Smooth muscle cell of the pulmonary artery (primary cell): ENCODE data around the gene RIIAD1. TPM values are rescaled to one million over a fixed set of nuclear protein-coding genes. Genes with fewer than 3 reads are reported as not detected.

ENCODE experiments used
- total RNA-seq: library from RNA; depleted of rRNA; stranded (reverse); fragments of >200 nt; gene quantifications from 2 replicates; pipeline ENCODE4 v1.2.3, GENCODE V29; 2014

Gene RIIAD1, protein sequence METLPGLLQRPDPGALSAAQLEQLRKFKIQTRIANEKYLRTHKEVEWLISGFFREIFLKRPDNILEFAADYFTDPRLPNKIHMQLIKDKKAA
- not detected in 2 replicates for total RNA-seq

DNA sequence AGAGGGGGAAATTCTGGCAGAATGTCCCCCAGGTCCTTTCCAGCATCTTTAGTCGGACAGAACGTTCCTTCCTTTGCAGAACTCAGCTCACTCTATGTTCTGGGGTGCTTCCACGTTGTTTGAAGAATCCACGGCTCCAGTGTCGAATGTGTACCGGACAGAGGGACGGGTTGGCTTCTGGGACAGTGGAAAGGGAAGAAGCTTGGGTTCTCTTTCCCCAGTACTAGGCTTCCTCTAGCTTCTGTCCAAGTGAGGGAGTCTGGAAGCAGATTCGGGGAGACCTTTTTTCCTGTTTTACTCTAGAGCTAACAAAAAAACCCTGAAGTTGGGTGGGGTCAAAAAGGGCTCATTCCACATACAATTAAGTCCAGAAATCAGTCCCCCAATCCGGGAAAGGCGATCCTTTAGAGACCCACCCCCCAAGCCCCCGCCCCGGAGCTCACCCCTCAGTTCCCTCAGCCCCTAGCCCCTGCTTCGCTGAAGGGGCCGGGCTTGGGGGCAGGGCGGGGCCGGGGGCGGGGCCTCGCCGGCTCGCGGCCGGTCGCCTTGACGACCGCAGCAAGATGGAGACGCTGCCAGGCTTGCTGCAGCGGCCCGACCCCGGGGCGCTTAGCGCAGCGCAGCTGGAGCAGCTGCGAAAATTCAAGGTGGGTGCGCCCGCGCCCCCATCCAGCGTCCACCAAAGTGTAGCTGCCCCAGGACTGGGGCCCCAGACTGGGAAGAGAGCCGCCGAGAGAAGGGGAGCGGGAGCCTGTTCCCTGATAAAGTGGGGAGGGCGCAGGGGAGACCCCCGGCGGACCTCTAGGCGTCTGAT is at the start of gene RIIAD1:
Gene RIIAD1, plus strand, starts transcription at position 549 of the 814 bp plus-strand sequence. Its CDS starts 15 bp downstream, at position 564.

DNA sequence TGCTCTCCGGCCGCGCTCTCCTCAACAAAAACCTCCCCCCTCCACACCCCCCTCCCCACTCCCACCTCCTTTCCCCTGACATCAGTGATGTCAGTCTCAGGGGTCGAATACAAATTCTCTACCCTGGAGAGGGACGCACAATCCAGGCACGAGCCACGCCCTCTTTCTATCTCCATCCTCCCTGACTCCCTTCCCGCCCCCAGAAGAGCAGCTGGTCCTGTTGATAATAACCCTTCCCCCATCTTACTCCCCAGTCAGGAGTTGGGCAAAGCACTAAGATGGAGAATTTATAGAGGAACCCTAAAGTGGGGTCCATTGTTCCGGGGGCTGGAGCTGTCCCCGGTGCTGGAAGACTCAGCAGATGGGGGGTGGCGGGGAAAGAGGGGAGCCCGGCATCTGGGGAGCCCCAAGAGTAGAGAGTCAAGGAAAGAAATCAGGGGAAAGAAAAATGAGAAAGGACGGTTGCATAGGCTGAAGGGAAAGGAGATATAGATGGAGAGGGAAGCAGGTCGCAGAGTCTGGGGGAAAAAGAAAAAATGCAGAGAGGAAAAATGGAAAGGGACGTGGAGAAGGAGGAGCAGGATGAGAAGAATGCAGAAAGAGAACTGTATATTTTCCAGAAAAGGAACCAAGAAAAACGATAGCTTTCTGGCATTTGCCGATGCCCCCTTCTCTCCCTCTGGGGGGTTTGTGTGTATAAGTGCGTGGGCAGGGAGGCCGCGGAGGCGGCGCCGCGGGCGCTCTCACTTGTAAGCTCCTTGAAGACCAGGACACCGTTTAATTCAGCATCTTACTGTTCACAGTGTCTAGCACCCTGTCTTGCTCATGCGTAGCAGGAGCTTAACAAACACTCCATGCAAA is 4.3 kb upstream of the RIIAD1 start, which contains the start of gene CELF3:
Gene CELF3, minus strand, starts transcription at position 33 of the 861 bp plus-strand sequence. CDS start 783 bp downstream, outside the sequence.

DNA sequence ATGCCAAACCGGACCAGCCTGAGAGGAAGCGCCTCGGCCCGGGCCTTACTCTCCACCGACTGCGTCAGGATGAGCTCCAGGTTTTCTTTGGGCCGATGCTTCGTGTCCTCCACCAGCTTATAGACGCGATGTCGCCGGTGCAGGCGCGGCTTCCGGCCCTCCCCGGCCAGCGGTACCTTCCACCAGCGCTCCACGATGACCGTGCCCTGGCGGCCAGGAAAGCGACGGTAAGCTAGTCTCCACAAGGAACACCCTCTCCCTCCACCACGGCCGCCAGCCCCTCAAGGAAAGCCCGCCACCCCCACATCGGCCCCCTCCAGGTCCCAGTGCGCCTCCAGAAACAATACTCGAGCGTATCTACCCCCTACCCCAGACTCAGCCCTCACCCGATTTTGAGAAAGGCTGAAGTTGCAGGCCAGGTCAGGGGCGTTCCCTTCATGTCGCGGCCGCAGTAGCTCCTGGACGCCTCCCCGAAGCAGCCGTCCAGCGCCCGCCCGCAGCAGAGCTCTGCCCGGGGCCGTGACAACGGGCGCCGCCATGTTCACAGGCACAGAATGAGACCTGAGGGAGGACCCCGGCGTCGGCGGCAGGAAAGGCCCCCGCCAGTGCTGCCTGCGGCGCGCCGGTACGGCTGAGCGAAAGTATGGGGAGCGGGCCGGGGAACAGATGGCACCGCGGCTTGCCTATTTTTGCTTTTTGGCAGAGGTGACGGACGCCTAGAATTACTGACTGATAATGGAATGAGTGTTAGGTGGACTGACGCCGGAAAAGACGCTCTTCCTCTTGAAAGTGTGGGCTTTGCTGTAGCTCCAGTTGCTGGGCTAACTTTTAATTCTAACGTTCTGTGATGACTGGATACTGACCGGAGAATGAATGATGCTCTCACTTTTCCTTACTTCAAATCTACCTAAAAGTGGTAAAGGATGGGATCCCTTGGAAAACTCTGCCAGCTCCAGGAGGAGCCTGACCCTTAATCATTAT is 41.9 kb downstream of the RIIAD1 start, which contains the start of gene MRPL9:
Gene MRPL9, minus strand, starts transcription at position 556 of the 981 bp plus-strand sequence. Its CDS starts 17 bp downstream, at position 539.

Other genes starting within 250 kb of the RIIAD1 start
- 0.13 TPM in 1 of 2 replicates, not detected in the other for gene CGN, start 210.1 kb upstream of the RIIAD1 start, total RNA-seq
- 3.5 and 10.5 TPM in 2 replicates for gene TUFT1, start 181.2 kb upstream of the RIIAD1 start, total RNA-seq
- gene SNX27, start 109.5 kb upstream of the RIIAD1 start, total RNA-seq = 31.5 and 36.0 TPM in 2 replicates
- gene CELF3, start 4.7 kb upstream of the RIIAD1 start, total RNA-seq = not detected in 2 replicates
- gene MRPL9, start 42.0 kb downstream of the RIIAD1 start, total RNA-seq = 36.1 and 41.5 TPM in 2 replicates
- 2.3 and 3.1 TPM in 2 replicates for gene TDRKH, start 69.0 kb downstream of the RIIAD1 start, total RNA-seq
- not detected in 2 replicates for gene LINGO4, start 83.9 kb downstream of the RIIAD1 start, total RNA-seq
- gene RORC, start 110.3 kb downstream of the RIIAD1 start, total RNA-seq = 0.03 TPM in 1 of 2 replicates, not detected in the other
- not detected in 2 replicates for gene C2CD4D, start 118.3 kb downstream of the RIIAD1 start, total RNA-seq
- not detected in 2 replicates for gene THEM5, start 132.2 kb downstream of the RIIAD1 start, total RNA-seq
- 6.5 and 10.7 TPM in 2 replicates for gene THEM4, start 188.0 kb downstream of the RIIAD1 start, total RNA-seq